NT2/D1 (cell line): ENCODE data around the gene RNGTT.

Source experiments
- SUZ12 ChIP-seq: IDR thresholded peaks from 2 replicates; pipeline ENCODE4 v1.6.1; 2011; ENCODE audit not compliant: insufficient read length, insufficient read depth; ENCODE audit errors: extremely low read depth
- YY1 ChIP-seq: IDR thresholded peaks from 2 replicates; pipeline ENCODE4 v1.6.1; 2011; ENCODE audit not compliant: insufficient read length, insufficient read depth
- ZNF274 ChIP-seq: IDR thresholded peaks from 2 replicates; pipeline ENCODE4 v1.6.1; 2011; ENCODE audit warnings: mild to moderate bottlenecking, low read depth, low read length

- TF ChIP-seq ZNF274 (no peak), YY1 (no peak), SUZ12 (no peak)
Observed at GRCh38 chr6:88848870-88849269, 114.5 kb downstream of the RNGTT start.
